ENCODE measurements around the gene CNOT6L. TPM values are rescaled to one million over a fixed set of nuclear protein-coding genes. Genes with fewer than 3 reads are reported as not detected.

Gene CNOT6L
- total RNA-seq, 1 experiment from 2014 or later: 29.4 TPM

- no peak overlapping the region for H3K27ac ChIP-seq (ENCODE audit: low read depth, low read length)
Measured at GRCh38 chr4:77692847-77693432, 126.2 kb downstream of the CNOT6L start.

GRCh38 chr4:77681792-77682191 is 137.4 kb downstream of the CNOT6L start:
- RAD21 ChIA-PET (ENCODE audit: low non-redundant PET in 1 of 2, low total read pairs in 2 of 2, uncharacterized antibody in 2 of 2, unreplicated experiment in 2 of 2): interaction anchor here in 1 of 2 experiments (0.6 kb wide), 1 partner anchor 101 kb away, joined by 7 read pairs; no protein-coding TSS in a partner anchor
- ATAC-seq: no peak
- H3K27ac ChIP-seq (ENCODE audit: low read depth, low read length): no peak overlapping the region
- no peaks in the 10 kb centered on the region for H3K36me3 ChIP-seq (ENCODE audit: control insufficient read depth in 1 of 2, insufficient read depth in 2 of 2, low read length in 2 of 2)
- no peaks in the 10 kb centered on the region for H3K4me1 ChIP-seq (ENCODE audit: control insufficient read depth in 1 of 2, insufficient read depth in 2 of 2, low read length in 2 of 2)
- no peak for DNase-seq (ENCODE audit: low read depth, low spot score)
- H3K4me2 ChIP-seq (ENCODE audit: low read length): no peak overlapping the region
- H3K4me3 ChIP-seq (replicated peaks in 1 of 2; ENCODE audit: low read depth in 1 of 2, low read length in 2 of 2): no peak overlapping the region
- no peak overlapping the region for H2AFZ ChIP-seq (ENCODE audit: low read depth, low read length, poor library complexity, severe bottlenecking)
- no peak for TF ChIP-seq EZH2 (IDR thresholded peaks at IDR 0.05)
- no peak for TF ChIP-seq JUND (IDR thresholded peaks at IDR 0.05)
- no peak for TF ChIP-seq POLR2A (IDR thresholded peaks at IDR 0.05; ENCODE audit: borderline replicate concordance, extremely low read depth, insufficient read depth, insufficient read length)
- no peak for TF ChIP-seq POLR2AphosphoS5 (IDR thresholded peaks at IDR 0.05; ENCODE audit: low read depth, low read length)
- TF ChIP-seq ELF1 (IDR thresholded peaks at IDR 0.05; ENCODE audit: borderline replicate concordance, low read depth): no peak
- TF ChIP-seq SP1 (IDR thresholded peaks at IDR 0.05; ENCODE audit: low read depth): no peak
- H3K9me3 ChIP-seq (ENCODE audit: control insufficient read depth in 1 of 2, insufficient read depth in 1 of 2, low read depth in 1 of 2, low read length in 2 of 2): no peaks in the 10 kb centered on the region
- intact Hi-C loops (cut with micrococcal nuclease): no loop called here
- no peak overlapping the region for H3K9ac ChIP-seq (ENCODE audit: low read length)
- no peaks in the 10 kb centered on the region for H3K27me3 ChIP-seq (ENCODE audit: insufficient read depth, low read length)
- no peaks in the 10 kb centered on the region for H3K79me2 ChIP-seq (ENCODE audit: insufficient read depth, low read length)
- H3K9me2 ChIP-seq (ENCODE audit: insufficient read depth): no peaks in the 10 kb centered on the region
- no peaks in the 10 kb centered on the region for H4K20me1 ChIP-seq (ENCODE audit: insufficient read depth)
- CTCF ChIA-PET: no interaction called here
- POLR2A ChIA-PET: no interaction called here
- BruUV-seq (replicated peaks): no TSS peak

More at GRCh38 chr4:77692847-77693432, 126.2 kb downstream of the CNOT6L start:
- CTCF ChIA-PET: no interaction called here
- RAD21 ChIA-PET (ENCODE audit: low non-redundant PET in 1 of 2, low total read pairs in 2 of 2, uncharacterized antibody in 2 of 2, unreplicated experiment in 2 of 2): no interaction called here
- no peak overlapping the region for H2AFZ ChIP-seq (ENCODE audit: low read depth, low read length, poor library complexity, severe bottlenecking)
- no peak overlapping the region for H3K4me2 ChIP-seq (ENCODE audit: low read length)
- H3K36me3 ChIP-seq (ENCODE audit: control insufficient read depth in 1 of 2, insufficient read depth in 2 of 2, low read length in 2 of 2): no peaks in the 10 kb centered on the region
- 0 out of 2 replicates have a peak, but pooled peaks cover 4% of the 10 kb centered on the region for H3K27me3 ChIP-seq (ENCODE audit: insufficient read depth, low read length)
- DNase-seq (ENCODE audit: low read depth, low spot score) (no peak), ATAC-seq (no peak)
- no peaks in the 10 kb centered on the region for H3K9me3 ChIP-seq (ENCODE audit: control insufficient read depth in 1 of 2, insufficient read depth in 1 of 2, low read depth in 1 of 2, low read length in 2 of 2)
- intact Hi-C loops (cut with micrococcal nuclease): no loop called here
- H3K4me3 ChIP-seq (replicated peaks in 1 of 2; ENCODE audit: low read depth in 1 of 2, low read length in 2 of 2): no peak overlapping the region
- BruUV-seq (replicated peaks): no TSS peak
- TF ChIP-seq ZFX (IDR thresholded peaks at IDR 0.05): no peak
- TF ChIP-seq RAD21 (IDR thresholded peaks at IDR 0.05; ENCODE audit: low read depth): no peak
- TF ChIP-seq ZBTB33 (IDR thresholded peaks at IDR 0.05; ENCODE audit: extremely low read depth, insufficient replicate concordance, low read length): no peak
- TF ChIP-seq TCF7L2 (IDR thresholded peaks at IDR 0.05; ENCODE audit: borderline replicate concordance, extremely low read depth, insufficient read depth, insufficient read length): no peak
- TF ChIP-seq EGR1 (IDR thresholded peaks at IDR 0.05; ENCODE audit: low read depth): no peak
- TF ChIP-seq CBX3 (IDR thresholded peaks at IDR 0.05; ENCODE audit: low read depth): no peak
- H3K9me2 ChIP-seq (ENCODE audit: insufficient read depth): no peaks in the 10 kb centered on the region
- H4K20me1 ChIP-seq (ENCODE audit: insufficient read depth): no peaks in the 10 kb centered on the region
- H3K79me2 ChIP-seq (ENCODE audit: insufficient read depth, low read length): no peaks in the 10 kb centered on the region
- POLR2A ChIA-PET: no interaction called here
- no peak overlapping the region for H3K9ac ChIP-seq (ENCODE audit: low read length)
- peaks cover 11 to 18% of the 10 kb centered on the region in 2 experiments; a peak in 3 of 4 replicates for H3K4me1 ChIP-seq (ENCODE audit: control insufficient read depth in 1 of 2, insufficient read depth in 2 of 2, low read length in 2 of 2)

Measured in HCT116 (cell line).